Stromal cell of bone marrow (primary cell): ENCODE data around the gene PDE12.

ENCODE experiments used
- DNase-seq: peaks from one replicate; pipeline ENCODE4 v3.0.0-alpha.2; 2012; ENCODE audit warnings: low read depth

Gene PDE12, protein sequence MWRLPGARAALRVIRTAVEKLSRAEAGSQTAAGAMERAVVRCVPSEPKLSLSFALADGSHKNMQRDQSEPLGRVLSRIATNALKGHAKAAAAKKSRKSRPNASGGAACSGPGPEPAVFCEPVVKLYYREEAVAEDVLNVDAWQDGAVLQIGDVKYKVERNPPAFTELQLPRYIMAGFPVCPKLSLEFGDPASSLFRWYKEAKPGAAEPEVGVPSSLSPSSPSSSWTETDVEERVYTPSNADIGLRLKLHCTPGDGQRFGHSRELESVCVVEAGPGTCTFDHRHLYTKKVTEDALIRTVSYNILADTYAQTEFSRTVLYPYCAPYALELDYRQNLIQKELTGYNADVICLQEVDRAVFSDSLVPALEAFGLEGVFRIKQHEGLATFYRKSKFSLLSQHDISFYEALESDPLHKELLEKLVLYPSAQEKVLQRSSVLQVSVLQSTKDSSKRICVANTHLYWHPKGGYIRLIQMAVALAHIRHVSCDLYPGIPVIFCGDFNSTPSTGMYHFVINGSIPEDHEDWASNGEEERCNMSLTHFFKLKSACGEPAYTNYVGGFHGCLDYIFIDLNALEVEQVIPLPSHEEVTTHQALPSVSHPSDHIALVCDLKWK

GRCh38 chr3:57555738-57556458, at the start of gene PDE12:
PDE12 (plus strand) TSS chr3:57556274; CDS start chr3:57556380, 106 bp downstream.
- peak; percentile 83 for DNase-seq

- DNase-seq: no peak
Observed at GRCh38 chr3:57512166-57512565, 43.9 kb upstream of the PDE12 start.

DNA sequence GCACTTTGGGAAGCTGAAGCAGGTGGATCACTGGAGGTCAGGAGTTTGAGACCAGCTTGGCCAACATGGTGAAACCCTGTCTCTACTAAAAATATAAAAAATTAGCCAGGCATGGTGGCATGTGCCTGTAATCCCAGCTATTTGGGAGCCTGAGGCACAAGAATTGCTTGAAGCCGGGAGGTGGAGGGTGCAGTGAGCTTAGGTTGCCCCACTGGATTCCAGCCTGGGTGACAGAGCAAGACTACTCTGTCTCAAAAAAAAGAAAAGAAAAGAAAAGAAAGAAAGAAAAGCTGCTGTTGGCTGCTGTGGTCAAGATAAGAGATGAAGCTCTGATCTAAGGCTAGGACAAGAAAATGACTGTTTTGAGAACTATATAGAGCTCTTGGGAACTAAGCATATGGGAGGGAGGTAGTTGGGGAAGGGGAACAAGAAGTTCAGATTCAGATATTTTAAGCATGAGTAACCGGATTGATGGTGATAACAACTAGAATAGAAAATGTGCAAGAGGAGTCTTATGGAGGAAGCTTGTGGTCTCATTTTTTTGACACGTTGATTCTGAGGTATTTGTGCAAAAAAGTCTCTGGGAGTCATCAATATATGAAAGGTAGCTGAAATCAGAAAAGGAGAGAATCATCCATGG, 37.7 kb upstream of the PDE12 start:
- DNase-seq: no peak

DNA sequence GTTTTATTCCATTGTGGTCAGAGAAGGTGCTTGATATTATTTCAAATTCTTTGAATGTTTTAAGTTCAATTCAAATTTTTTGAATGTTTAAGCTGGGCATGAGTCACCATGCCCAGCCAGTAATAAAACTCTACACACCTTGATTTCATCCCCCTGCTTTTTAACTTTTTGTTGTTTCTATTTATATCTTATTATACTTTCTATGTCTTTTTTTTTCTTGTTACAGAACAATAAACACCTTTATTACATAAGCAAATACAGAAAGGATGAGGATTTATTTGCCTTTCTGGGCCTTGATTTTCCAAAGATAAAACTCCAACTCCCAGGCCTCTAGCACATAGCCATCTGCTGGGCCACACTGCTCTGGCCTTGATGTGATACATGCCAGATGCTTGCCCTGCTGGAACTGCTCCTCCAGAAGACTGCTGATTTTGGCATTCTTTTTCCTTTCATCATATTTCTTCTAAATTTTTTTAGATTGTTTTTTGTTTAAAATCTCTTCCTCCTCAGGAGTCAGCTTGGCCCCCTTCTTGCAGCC, 25.9 kb upstream of the PDE12 start:
- DNase-seq: no peak

- DNase-seq: no peak
Observed at GRCh38 chr3:57538465-57538864, 17.6 kb upstream of the PDE12 start.

DNA sequence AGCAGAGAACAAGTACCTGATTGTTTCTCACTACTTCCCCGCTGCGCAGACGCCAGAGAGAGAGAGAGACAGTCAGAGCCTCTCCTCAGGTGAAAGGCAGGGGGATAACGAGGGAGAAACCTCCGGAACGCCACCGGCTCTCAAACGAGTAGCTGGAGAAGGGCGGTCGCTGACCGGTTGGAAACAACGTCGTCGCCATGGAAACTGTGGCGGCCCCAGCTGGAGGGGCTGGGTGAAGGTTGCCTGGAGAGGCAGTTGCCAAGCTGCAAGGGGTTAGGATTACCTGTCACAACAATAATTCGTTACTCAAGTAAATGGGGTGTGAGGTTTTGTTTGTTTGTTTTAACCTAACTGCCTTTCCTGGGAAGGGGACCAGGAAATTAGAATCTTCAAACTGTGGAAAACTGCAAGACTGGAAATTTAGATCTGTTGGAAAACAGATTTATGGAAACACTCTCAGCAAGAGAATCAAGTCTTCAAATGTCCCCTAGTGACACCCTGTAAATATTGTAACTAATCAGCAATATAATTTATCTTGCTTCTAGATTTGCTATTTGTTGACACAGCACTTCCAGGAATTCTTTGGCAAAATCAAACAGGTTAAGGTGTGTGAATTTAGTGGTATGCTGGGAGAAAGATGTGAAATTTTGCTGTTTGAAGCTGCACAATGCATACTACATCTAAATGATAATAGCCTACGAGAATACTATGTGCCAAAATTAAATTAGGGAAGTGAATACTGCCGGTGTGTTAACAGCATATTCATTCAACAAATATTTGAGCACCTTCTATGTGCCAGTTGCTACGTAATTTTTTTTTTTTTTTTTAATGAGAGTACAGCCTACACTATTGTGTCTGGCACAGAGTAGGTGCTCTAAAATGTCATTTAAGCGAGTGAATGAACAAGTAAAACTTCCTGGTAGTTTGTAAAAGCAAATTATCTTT, 11.6 kb upstream of the PDE12 start, which contains the start of gene DNAH12:
Gene DNAH12, minus strand, starts transcription at position 164 of the 945 bp plus-strand sequence. CDS start 1,474 bp downstream, outside the sequence.
- no peak for DNase-seq

DNA sequence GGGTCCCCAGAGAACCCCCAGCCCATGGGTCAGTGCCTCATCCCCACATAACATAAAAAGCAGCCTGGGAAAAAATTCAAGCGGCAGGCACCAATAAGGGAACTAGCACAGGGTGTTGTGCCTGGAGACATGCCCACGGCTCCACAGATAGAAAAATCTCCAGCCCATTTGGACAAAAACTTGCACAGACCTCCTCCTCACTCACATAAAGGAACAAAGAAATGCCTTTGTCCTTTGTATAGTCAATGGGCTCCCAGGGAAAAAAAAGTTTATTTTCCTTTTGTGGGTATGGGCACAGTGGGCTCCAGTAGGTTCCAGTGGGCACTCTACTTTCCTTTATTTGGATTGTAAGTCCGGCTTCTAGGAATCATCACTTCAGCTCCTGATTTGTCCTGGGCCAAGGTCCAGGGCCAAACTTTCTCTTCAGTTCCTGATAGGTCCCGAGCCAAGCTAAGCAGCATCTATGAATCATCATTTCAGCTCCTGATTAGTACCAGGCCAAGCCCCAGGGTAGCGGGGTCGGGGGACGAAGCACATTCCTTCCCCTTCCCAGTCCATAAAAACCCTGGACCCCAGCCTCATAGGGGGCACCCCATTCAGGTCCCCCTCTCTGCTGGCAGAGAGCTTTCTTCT, 10.3 kb upstream of the PDE12 start:
- DNase-seq: no peak

DNA sequence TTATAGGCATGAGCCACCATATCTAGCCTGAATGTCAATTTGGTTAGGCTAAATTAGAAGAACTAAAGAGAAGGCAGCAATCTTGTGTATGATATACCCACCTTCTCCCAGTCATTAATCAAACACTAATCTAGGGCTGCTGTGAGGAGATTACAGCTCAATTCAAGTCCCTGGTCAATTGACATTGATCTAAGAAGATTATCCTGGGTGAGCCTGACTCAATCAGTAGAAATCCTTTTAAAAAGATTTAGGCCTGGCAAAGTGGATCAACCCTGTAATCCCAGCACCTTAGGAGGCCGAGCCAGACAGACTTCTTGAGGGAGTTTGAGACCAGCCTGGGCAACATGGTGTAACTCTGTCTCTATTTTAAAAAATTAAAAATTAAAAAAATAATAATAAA, 9.5 kb upstream of the PDE12 start:
- DNase-seq: no peak

GRCh38 chr3:57555306-57555705, 768 bp upstream of the PDE12 start:
- no peak for DNase-seq

- DNase-seq: no peak
Observed at GRCh38 chr3:57556459-57557084, 498 bp downstream of the PDE12 start.

- DNase-seq: peak; percentile 14
Observed at GRCh38 chr3:57557085-57557537, 1.0 kb downstream of the PDE12 start.

DNA sequence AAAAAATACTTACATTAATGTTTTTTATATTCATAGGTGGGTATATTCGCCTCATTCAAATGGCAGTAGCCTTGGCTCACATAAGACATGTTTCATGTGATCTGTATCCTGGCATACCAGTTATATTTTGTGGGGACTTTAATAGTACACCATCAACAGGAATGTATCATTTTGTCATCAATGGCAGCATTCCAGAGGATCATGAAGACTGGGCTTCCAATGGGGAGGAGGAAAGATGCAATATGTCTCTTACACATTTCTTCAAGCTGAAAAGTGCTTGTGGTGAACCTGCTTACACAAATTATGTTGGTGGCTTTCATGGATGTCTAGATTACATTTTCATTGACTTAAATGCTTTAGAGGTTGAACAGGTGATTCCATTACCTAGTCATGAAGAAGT, 3.5 kb downstream of the PDE12 start:
- DNase-seq: peak; percentile 8

- no peak for DNase-seq
Observed at GRCh38 chr3:57569859-57570450, 13.9 kb downstream of the PDE12 start.

DNA sequence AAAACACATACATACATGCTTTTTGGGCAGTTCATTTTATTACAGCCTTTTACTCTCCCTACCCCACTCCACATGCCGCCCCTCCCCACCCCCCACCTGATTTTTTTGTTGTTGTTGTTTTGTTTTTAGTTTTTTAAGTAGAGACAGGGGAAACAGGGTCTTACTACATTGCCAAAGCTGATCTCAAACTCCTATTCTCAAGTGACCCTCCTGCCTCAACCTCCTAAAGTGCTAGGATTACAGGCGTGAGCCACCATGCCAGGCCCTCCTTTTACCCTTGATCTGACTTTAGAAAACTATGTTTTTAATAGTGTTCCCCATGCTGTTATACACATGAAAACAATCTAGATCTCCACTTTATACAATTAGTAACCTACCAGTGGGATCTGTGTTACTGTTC, 14.8 kb downstream of the PDE12 start:
- DNase-seq: no peak

- DNase-seq: no peak
Observed at GRCh38 chr3:57572096-57572495, 16.0 kb downstream of the PDE12 start.

DNA sequence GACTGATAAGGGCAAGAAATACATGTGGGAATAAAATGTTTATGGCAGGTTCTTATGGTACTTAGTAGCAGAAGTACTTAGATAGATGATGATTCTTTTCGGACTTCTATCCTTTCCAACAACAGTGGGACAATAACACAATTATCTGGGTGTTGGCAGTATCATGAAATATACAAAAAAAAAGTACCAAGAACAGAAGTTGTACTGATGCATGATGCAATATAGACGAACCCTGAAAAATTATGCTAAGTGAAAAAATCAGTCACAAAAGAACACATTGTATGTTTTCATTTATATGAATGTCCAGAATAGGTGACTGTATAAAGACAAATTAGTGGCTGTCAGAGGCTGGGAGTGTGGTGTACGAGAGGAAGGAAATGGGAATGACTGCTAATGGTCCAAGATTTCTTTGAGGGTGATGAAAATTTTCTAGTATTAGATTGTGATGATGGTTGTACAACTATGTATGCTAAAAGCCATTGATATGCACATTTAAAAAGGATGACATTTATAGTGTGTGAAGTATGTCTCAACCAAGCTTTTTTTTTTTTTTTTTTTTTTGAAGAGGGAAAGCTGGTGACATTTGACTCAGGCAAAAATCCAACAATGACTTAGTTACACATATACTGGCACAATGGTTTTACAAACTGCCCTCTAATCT, 20.0 kb downstream of the PDE12 start:
- no peak for DNase-seq

GRCh38 chr3:57577801-57578200, 21.7 kb downstream of the PDE12 start:
- no peak for DNase-seq

DNA sequence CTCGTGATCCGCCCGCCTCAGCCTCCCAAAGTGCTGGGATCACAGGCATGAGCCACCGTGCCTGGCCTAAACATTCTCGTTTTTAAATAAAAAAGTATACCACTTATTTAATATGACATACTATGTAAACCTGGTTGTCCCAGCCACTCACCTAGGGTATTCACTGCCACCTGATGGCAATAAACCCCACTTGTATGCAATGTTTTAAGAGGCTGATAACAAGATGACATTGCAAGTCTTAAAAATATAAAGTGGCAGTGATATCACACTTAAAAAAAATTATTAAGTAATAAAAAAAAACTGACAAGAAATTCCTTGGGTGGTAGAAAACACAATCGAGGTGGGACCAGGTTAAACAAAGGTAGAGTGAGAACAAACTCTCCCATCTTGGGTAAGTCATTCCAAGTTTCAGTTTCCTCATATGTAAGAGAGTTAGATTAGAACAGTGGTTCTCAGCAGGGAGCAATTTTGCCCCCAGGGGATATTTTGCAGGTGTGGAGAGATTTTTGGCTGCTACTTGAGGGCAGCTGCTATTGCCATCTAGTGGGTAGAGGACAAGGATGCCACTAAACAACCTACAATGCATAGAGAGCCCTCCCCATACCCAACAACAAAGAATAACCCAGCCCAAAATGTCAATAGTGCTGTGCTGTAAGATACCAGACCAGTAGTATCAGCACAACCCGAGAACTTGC, 26.5 kb downstream of the PDE12 start:
- no peak for DNase-seq
